ENCODE measurements around the gene PAQR5. TPM values are rescaled to one million over a fixed set of nuclear protein-coding genes. Genes with fewer than 3 reads are reported as not detected.

Gene PAQR5
- total and polyA plus RNA-seq, 9 of the 15 experiments (the other 6 are each of a cell fraction or from before 2014, with no cell fraction given), result 0.04 to 0.08 TPM; not detected in 7

- CTCF ChIA-PET (ENCODE audit: low intra/inter-chr PET ratio), result no interaction called here
- no peak overlapping the region for H3K9ac ChIP-seq (ENCODE audit: insufficient read depth in 1 of 2, low read depth in 2 of 2, low read length in 2 of 2)
- H3K79me2 ChIP-seq (ENCODE audit: control insufficient read depth, insufficient read depth, low read length), result peaks cover 51% of the 10 kb centered on the region
- ATAC-seq (no peak), DNase-seq (ENCODE audit: extremely low read depth in 1 of 4, low spot score in 3 of 4) (no peak), FAIRE-seq (no peak)
- BruUV-seq (replicated peaks), result TSS peak; percentile 0
- H3K4me1 ChIP-seq (replicated peaks in 1 of 2; ENCODE audit: control insufficient read depth in 2 of 2, insufficient read depth in 2 of 2, low read length in 2 of 2), result peaks cover 0 to 9% of the 10 kb centered on the region in 2 experiments; a peak in 2 of 5 replicates
- H3K4me2 ChIP-seq (ENCODE audit: insufficient read depth, low read length), result no peak overlapping the region
- TF ChIP-seq PHB2 (IDR thresholded peaks at IDR 0.05; ENCODE audit: low read depth) (no peak), ZNF217 (CRISPR knock-in tag; IDR thresholded peaks at IDR 0.05) (no peak), PRDM10 (IDR thresholded peaks at IDR 0.05; ENCODE audit: partially characterized antibody) (no peak), THAP7 (CRISPR knock-in tag; IDR thresholded peaks at IDR 0.05) (no peak), ZNF232 (CRISPR knock-in tag; IDR thresholded peaks at IDR 0.05) (no peak), ZNF318 (IDR thresholded peaks at IDR 0.05; ENCODE audit: borderline replicate concordance in 1 of 2, low read depth in 1 of 2) (no peak)
- intact Hi-C loops (cut with micrococcal nuclease), result loop anchor here (5.0 kb wide), 1 partner anchor 35 kb away; the partner anchor contains the start of gene RPLP1
- in situ Hi-C loops (cut with MboI), result no loop called here
- peaks cover 62% of the 10 kb centered on the region for H3K36me3 ChIP-seq (ENCODE audit: control insufficient read depth, insufficient read depth, low read length)
- no peaks in the 10 kb centered on the region for H3K27me3 ChIP-seq (ENCODE audit: control insufficient read depth in 2 of 2, insufficient read depth in 2 of 2, low read length in 2 of 2)
- H3K9me1 ChIP-seq (ENCODE audit: control insufficient read depth, insufficient read depth, low read length), result no peaks in the 10 kb centered on the region
- no peak overlapping the region for H3K4me3 ChIP-seq
- H3K9me3 ChIP-seq (replicated peaks; ENCODE audit: control insufficient read depth, insufficient read depth, low read depth, low read length), result no peaks in the 10 kb centered on the region
- H3K27ac ChIP-seq (ENCODE audit: extremely low read depth, low read depth, low read length), result no peak overlapping the region
- H4K20me1 ChIP-seq (replicated peaks; ENCODE audit: control insufficient read depth, insufficient read depth, low read length), result no peaks in the 10 kb centered on the region
- POLR2A ChIA-PET, result interaction anchor here (0.7 to 3.3 kb wide), 5 partner anchors 13 to 36 kb away, joined by 3 to 17 read pairs (median 4); partner anchors contain the start of gene RPLP1
- H2AFZ ChIP-seq (ENCODE audit: low read depth, low read length), result no peak overlapping the region
Observed at GRCh38 chr15:69417581-69417980, 118.9 kb downstream of the PAQR5 start.
